ENCODE data around the gene ULK1.
A peak's percentile ranks its signal among the peaks of the same experiment; 100 is the strongest.

The ULK1 gene

DNA sequence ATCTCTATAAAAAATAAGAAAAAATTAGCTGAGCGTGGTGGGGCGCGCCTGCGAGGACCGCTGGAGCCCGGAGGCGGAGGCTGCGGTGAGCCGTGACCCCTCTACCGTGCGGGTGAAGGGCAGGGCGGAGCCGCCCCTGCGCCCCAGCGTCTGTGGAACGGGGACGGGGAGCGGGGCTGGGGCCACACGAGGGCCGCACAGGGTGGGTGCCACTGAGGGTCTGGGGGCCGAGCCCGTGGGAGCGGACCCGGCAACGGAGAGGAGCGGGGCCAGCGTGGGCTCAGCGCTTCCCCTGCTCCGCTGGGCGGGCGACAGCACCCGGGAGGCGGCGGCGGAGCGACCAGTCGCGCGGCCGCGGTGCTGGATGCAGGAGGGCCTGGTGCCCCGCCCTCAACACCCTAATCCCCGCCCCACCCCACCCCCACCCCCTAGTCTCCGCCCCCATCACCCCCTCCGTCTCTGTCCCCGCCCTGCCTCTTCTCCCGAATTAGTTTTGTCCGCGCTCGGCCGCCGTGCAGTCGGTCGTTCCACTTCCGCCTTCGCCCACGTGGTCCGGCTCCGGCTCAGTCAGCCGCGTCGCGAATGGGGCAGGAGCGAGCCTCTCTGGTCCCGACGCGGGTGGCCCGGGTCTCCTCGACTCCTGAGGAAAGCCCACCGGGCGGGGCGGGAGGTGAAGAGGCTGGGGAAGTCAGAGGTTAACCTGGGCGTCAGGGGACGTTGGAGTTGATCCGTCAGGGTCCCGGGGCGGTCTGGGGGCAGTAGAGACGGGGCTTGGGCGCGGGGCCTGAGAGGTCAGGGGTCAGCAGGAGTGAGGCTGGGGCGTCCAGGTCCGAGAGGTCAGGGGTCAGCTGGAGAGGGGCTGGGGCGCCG, 34.5 kb downstream of the ULK1 start, which contains the start of gene PUS1 (continued):
- TF ChIP-seq ATF2 (tag by site-specific recombination; IDR thresholded peaks at IDR 0.05; ENCODE audit: low read depth) (no peak), ZNF112 (tag by site-specific recombination; IDR thresholded peaks at IDR 0.05) (no peak), BCL11B (tag by site-specific recombination; IDR thresholded peaks at IDR 0.05; ENCODE audit: low read depth) (peak; percentile 99), ZNF768 (tag by site-specific recombination; IDR thresholded peaks at IDR 0.05) (no peak; the same call in 1 of the 2 replicates), ZNF624 (tag by site-specific recombination; IDR thresholded peaks at IDR 0.05) (no peak), CTCF (tag by site-specific recombination; IDR thresholded peaks at IDR 0.05) (peak; percentile 27; the same call in 1 of the 2 replicates), ZNF660 (tag by site-specific recombination; IDR thresholded peaks at IDR 0.05) (no peak), ZNF776 (tag by site-specific recombination; IDR thresholded peaks at IDR 0.05; ENCODE audit: borderline replicate concordance) (no peak), ZBTB20 (tag by site-specific recombination; IDR thresholded peaks at IDR 0.05) (peak; percentile 77), ZXDB (tag by site-specific recombination; IDR thresholded peaks at IDR 0.05) (peak; percentile 90), ZNF16 (tag by site-specific recombination; IDR thresholded peaks at IDR 0.05; ENCODE audit: low read depth) (no peak), GLIS2 (tag by site-specific recombination; IDR thresholded peaks at IDR 0.05) (peak; percentile 50; the same call in 1 of the 2 replicates)
- TF ChIP-seq, protein P1, sequence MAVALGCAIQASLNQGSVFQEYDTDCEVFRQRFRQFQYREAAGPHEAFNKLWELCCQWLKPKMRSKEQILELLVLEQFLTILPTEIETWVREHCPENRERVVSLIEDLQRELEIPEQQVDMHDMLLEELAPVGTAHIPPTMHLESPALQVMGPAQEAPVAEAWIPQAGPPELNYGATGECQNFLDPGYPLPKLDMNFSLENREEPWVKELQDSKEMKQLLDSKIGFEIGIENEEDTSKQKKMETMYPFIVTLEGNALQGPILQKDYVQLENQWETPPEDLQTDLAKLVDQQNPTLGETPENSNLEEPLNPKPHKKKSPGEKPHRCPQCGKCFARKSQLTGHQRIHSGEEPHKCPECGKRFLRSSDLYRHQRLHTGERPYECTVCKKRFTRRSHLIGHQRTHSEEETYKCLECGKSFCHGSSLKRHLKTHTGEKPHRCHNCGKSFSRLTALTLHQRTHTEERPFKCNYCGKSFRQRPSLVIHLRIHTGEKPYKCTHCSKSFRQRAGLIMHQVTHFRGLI (tag by site-specific recombination; IDR thresholded peaks at IDR 0.05), result peak; percentile 60
- TF ChIP-seq, protein P2, sequence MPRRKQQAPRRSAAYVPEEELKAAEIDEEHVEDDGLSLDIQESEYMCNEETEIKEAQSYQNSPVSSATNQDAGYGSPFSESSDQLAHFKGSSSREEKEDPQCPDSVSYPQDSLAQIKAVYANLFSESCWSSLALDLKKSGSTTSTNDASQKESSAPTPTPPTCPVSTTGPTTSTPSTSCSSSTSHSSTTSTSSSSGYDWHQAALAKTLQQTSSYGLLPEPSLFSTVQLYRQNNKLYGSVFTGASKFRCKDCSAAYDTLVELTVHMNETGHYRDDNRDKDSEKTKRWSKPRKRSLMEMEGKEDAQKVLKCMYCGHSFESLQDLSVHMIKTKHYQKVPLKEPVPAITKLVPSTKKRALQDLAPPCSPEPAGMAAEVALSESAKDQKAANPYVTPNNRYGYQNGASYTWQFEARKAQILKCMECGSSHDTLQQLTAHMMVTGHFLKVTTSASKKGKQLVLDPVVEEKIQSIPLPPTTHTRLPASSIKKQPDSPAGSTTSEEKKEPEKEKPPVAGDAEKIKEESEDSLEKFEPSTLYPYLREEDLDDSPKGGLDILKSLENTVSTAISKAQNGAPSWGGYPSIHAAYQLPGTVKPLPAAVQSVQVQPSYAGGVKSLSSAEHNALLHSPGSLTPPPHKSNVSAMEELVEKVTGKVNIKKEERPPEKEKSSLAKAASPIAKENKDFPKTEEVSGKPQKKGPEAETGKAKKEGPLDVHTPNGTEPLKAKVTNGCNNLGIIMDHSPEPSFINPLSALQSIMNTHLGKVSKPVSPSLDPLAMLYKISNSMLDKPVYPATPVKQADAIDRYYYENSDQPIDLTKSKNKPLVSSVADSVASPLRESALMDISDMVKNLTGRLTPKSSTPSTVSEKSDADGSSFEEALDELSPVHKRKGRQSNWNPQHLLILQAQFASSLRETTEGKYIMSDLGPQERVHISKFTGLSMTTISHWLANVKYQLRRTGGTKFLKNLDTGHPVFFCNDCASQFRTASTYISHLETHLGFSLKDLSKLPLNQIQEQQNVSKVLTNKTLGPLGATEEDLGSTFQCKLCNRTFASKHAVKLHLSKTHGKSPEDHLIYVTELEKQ (tag by site-specific recombination; IDR thresholded peaks at IDR 0.05; ENCODE audit: borderline replicate concordance), result 0 out of 2 replicates have a peak, but pooled peaks have one; percentile 43
- TF ChIP-seq, protein P3, sequence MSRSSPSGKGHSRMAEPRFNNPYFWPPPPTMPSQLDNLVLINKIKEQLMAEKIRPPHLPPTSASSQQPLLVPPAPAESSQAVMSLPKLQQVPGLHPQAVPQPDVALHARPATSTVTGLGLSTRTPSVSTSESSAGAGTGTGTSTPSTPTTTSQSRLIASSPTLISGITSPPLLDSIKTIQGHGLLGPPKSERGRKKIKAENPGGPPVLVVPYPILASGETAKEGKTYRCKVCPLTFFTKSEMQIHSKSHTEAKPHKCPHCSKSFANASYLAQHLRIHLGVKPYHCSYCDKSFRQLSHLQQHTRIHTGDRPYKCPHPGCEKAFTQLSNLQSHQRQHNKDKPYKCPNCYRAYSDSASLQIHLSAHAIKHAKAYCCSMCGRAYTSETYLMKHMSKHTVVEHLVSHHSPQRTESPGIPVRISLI (tag by site-specific recombination; IDR thresholded peaks at IDR 0.05), result no peak
- TF ChIP-seq, protein P4, sequence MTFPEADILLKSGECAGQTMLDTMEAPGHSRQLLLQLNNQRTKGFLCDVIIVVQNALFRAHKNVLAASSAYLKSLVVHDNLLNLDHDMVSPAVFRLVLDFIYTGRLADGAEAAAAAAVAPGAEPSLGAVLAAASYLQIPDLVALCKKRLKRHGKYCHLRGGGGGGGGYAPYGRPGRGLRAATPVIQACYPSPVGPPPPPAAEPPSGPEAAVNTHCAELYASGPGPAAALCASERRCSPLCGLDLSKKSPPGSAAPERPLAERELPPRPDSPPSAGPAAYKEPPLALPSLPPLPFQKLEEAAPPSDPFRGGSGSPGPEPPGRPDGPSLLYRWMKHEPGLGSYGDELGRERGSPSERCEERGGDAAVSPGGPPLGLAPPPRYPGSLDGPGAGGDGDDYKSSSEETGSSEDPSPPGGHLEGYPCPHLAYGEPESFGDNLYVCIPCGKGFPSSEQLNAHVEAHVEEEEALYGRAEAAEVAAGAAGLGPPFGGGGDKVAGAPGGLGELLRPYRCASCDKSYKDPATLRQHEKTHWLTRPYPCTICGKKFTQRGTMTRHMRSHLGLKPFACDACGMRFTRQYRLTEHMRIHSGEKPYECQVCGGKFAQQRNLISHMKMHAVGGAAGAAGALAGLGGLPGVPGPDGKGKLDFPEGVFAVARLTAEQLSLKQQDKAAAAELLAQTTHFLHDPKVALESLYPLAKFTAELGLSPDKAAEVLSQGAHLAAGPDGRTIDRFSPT (tag by site-specific recombination; IDR thresholded peaks at IDR 0.05), result no peak
- TF ChIP-seq, protein P5, sequence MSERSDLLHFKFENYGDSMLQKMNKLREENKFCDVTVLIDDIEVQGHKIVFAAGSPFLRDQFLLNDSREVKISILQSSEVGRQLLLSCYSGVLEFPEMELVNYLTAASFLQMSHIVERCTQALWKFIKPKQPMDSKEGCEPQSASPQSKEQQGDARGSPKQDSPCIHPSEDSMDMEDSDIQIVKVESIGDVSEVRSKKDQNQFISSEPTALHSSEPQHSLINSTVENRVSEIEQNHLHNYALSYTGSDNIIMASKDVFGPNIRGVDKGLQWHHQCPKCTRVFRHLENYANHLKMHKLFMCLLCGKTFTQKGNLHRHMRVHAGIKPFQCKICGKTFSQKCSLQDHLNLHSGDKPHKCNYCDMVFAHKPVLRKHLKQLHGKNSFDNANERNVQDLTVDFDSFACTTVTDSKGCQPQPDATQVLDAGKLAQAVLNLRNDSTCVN (tag by site-specific recombination; optimal IDR thresholded peaks at IDR 0.05), result peak; percentile 76
